Measurements from ENCODE around the gene TRAPPC2L. TPM values are rescaled to one million over a fixed set of nuclear protein-coding genes. Genes with fewer than 3 reads are reported as not detected.

The TRAPPC2L gene
- total and polyA plus RNA-seq, 2 of the 13 experiments (the other 11 are each of a cell fraction or from before 2014, with no cell fraction given) = 96.3 to 107 TPM

GRCh38 chr16:88865742-88866141 lies 8.8 kb downstream of the TRAPPC2L start:
- Histone ChIP-seq H3K36me3 (replicated peaks in 1 of 2; ENCODE audit: control insufficient read depth in 1 of 2, insufficient read depth in 2 of 2, low read length in 2 of 2) (peaks cover 2 to 3% of the 10 kb centered on the region in 2 experiments; a peak in 2 of 5 replicates), H3K4me1 (ENCODE audit: insufficient read depth, low read length) (no peaks in the 10 kb centered on the region), H3K4me2 (ENCODE audit: low read depth, low read length) (no peak overlapping the region), H3K9me3 (ENCODE audit: low read length) (no peaks in the 10 kb centered on the region), H3K27ac (ENCODE audit: extremely low read length, insufficient read depth, low read length) (no peak overlapping the region), H4K20me1 (ENCODE audit: insufficient read depth, low read length) (no peaks in the 10 kb centered on the region), H3K9ac (ENCODE audit: insufficient read depth, low read depth, low read length) (no peak overlapping the region), H3K79me2 (ENCODE audit: insufficient read depth, low read length) (no peaks in the 10 kb centered on the region), H3K4me3 (replicated peaks in 1 of 3; ENCODE audit: insufficient read depth in 1 of 3, low read depth in 2 of 3, low read length in 3 of 3) (no peak overlapping the region), H2AFZ (ENCODE audit: low read length) (no peak overlapping the region), H3K27me3 (ENCODE audit: control insufficient read depth in 1 of 2, insufficient read depth in 2 of 2, low read length in 2 of 2) (peaks cover 25 to 56% of the 10 kb centered on the region in 2 experiments; a peak in 4 of 5 replicates)
- DNase-seq (ENCODE audit: low spot score) = no peak
- intact Hi-C loops (cut with micrococcal nuclease; ENCODE audit: unreplicated experiment) (no loop called here), in situ Hi-C loops (cut with HindIII; ENCODE audit: extremely low pct_ligation_motif_present, low pct_unique_long_range_greater_than_20kb) (no loop called here)
- ATAC-seq = peak; percentile 30
- POLR2A ChIA-PET = no interaction called here
- CTCF ChIA-PET (ENCODE audit: low intra/inter-chr PET ratio, low total read pairs) = no interaction called here
- TF ChIP-seq, protein P1, sequence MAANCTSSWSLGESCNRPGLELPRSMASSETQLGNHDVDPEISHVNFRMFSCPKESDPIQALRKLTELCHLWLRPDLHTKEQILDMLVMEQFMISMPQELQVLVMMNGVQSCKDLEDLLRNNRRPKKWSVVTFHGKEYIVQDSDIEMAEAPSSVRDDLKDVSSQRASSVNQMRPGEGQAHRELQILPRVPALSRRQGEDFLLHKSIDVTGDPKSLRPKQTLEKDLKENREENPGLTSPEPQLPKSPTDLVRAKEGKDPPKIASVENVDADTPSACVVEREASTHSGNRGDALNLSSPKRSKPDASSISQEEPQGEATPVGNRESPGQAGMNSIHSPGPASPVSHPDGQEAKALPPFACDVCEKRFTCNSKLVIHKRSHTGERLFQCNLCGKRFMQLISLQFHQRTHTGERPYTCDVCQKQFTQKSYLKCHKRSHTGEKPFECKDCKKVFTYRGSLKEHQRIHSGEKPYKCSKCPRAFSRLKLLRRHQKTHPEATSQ (CRISPR knock-in tag; IDR thresholded peaks at IDR 0.05; ENCODE audit: borderline replicate concordance) = no peak
- TF ChIP-seq FOXA1 (IDR thresholded peaks at IDR 0.05) (no peak), FOXA1 (CRISPR knock-in tag; IDR thresholded peaks at IDR 0.05) (no peak), RAD21 (CRISPR knock-in tag; IDR thresholded peaks at IDR 0.05) (no peak), ZBTB34 (CRISPR knock-in tag; IDR thresholded peaks at IDR 0.05) (no peak), ZNF230 (CRISPR knock-in tag; IDR thresholded peaks at IDR 0.05) (no peak), ZNF878 (CRISPR knock-in tag; IDR thresholded peaks at IDR 0.05) (no peak), ZNF704 (CRISPR knock-in tag; IDR thresholded peaks at IDR 0.05; ENCODE audit: borderline replicate concordance) (0 out of 2 replicates have a peak, but pooled peaks have one; percentile 19)
- no TSS peak for BruUV-seq (replicated peaks)
- WGBS (ENCODE audit: low lambda C conversion rate) = 40% methylated on average over 7 of the region's 15 CpGs
- FAIRE-seq = no peak

Data from HepG2 (cell line).